SK-N-MC (cell line): ENCODE data around the gene MYOCD.

Source experiments
- EZH2 ChIP-seq: fragments of 200-600 bp; sonication (generic); IDR thresholded peaks from one replicate; pipeline ENCODE4 v1.6.1; 2017; ENCODE audit warnings: antibody characterized with exemption
- POLR2AphosphoS5 ChIP-seq: IDR thresholded peaks from 2 replicates; pipeline ENCODE4 v1.6.1; 2012; ENCODE audit warnings: mild to moderate bottlenecking, low read depth, low read length, borderline replicate concordance

DNA sequence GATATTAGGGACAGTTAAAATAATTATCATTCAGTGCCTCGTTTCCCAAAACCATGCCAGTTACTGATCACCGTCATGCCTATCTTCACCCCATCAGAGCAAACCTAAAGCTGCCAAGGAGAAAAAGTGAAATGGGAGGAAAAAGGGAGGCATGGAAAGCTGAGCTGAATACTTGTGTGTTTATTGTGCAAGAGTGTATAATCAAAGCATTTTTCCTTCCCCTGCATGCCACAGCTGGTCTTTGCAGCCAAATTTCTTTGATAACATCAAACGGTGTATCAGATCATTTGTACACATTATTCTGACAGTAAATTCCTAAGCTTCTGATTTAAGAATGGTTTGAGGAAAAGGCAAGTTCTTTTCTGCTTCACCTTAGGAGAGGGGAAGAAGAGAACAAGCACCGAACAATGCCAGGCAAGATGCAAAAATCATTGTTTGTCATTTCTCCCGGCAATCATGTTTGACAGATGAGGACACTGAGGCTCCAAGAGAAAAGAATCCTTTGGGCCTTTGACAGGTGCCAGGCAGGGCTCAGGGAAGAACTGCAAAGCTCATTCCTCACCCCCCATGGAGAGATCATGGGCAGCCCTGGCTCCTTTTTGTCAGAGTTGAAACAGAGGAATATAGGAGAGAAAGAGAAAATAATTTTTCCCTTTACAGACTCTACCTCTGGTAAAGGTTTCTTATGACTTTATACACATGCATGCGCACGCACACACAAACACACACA lies 72.2 kb downstream of the MYOCD start:
- TF ChIP-seq EZH2 (no peak), POLR2AphosphoS5 (no peak)
